Measurements from ENCODE around the gene TMEM269. TPM values are rescaled to one million over a fixed set of nuclear protein-coding genes. Genes with fewer than 3 reads are reported as not detected.

Gene TMEM269
- total RNA-seq, 1 donor from 2014 or later = 0.67 TPM

DNA sequence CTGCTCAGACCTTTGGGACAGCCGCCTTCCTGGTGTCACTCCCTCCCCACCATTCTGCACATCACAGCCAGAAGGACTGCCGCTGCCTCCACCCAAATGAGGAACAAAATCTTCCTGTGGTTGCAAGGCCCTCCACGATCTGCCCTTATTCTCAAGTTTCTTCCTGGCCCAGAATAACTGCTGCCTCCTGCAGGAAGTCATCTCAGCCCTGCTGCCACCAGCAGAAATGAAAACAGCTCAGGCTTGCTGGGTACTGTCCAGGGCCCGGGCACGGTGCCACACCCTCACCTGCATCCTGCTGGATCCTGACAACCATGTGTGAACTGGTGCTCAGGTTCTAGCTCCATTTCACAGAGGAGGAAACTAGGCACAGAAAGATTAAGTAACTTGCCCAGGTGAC lies 47.5 kb upstream of the TMEM269 start:
- no peak overlapping the region for H3K4me3 Mint-ChIP-seq (ENCODE audit: unreplicated experiment)
- no peaks in the 10 kb centered on the region for H3K27me3 Mint-ChIP-seq (ENCODE audit: unreplicated experiment)
- H3K4me1 Mint-ChIP-seq (ENCODE audit: unreplicated experiment) = peaks cover 1% of the 10 kb centered on the region
- H3K36me3 Mint-ChIP-seq (ENCODE audit: unreplicated experiment) = no peaks in the 10 kb centered on the region
- H3K27ac Mint-ChIP-seq (ENCODE audit: unreplicated experiment) = no peak overlapping the region
- peak; percentile 8 for TF ChIP-seq CTCF (IDR thresholded peaks at IDR 0.05)
- no peaks in the 10 kb centered on the region for H3K9me3 Mint-ChIP-seq (ENCODE audit: unreplicated experiment)
- DNase-seq (ENCODE audit: extremely low spot score, unreplicated experiment) = no peak

DNA sequence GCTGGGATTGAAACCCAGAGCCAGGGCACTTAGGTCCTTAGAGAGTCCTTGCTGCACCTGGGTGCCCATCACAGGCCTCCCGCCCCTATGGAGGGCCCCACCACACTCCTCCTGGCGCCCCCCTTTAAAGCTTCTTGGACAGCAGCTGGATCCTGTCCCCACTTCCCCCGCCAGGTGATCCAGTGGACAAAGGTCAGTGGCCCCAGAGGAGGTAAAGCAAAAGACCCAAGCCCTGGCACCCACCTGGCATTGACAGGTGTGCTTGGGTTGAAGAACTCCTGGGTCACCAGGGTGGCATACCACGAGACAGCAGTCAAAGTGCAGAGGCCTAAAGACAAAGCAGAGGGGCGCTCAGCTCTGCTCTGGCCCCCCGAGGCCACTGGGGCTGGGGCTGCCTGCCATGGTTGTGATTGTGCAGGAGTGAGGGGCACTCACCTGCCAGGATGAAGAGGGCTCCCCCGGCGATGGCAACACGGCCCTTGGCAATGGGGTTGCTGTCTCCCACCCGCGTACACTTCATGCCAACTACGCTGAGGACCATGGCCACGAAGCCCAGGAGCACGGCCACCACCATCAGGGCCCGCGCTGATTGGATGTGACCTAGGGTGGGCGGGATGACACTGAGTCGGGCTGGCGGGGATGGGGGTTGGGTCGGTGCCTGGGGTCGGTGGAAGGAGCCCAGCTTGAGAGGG lies 46.7 kb upstream of the TMEM269 start:
- Mint-ChIP-seq H3K27me3 (ENCODE audit: unreplicated experiment) (no peaks in the 10 kb centered on the region), H3K4me3 (ENCODE audit: unreplicated experiment) (no peak overlapping the region), H3K36me3 (ENCODE audit: unreplicated experiment) (no peaks in the 10 kb centered on the region), H3K9me3 (ENCODE audit: unreplicated experiment) (no peaks in the 10 kb centered on the region), H3K4me1 (ENCODE audit: unreplicated experiment) (peaks cover 10% of the 10 kb centered on the region), H3K27ac (ENCODE audit: unreplicated experiment) (no peak overlapping the region)
- TF ChIP-seq CTCF (IDR thresholded peaks at IDR 0.05) = no peak
- DNase-seq (ENCODE audit: extremely low spot score, unreplicated experiment) = no peak

- Mint-ChIP-seq H3K4me1 (ENCODE audit: unreplicated experiment) (peaks cover 16% of the 10 kb centered on the region), H3K9me3 (ENCODE audit: unreplicated experiment) (no peaks in the 10 kb centered on the region), H3K36me3 (ENCODE audit: unreplicated experiment) (no peaks in the 10 kb centered on the region), H3K27ac (ENCODE audit: unreplicated experiment) (no peak overlapping the region), H3K27me3 (ENCODE audit: unreplicated experiment) (no peaks in the 10 kb centered on the region), H3K4me3 (ENCODE audit: unreplicated experiment) (no peak overlapping the region)
- TF ChIP-seq CTCF (IDR thresholded peaks at IDR 0.05) = no peak
- no peak for DNase-seq (ENCODE audit: extremely low spot score, unreplicated experiment)
These were observed 46.0 kb upstream of the TMEM269 start for GRCh38 chr1:42738678-42739226.

DNA sequence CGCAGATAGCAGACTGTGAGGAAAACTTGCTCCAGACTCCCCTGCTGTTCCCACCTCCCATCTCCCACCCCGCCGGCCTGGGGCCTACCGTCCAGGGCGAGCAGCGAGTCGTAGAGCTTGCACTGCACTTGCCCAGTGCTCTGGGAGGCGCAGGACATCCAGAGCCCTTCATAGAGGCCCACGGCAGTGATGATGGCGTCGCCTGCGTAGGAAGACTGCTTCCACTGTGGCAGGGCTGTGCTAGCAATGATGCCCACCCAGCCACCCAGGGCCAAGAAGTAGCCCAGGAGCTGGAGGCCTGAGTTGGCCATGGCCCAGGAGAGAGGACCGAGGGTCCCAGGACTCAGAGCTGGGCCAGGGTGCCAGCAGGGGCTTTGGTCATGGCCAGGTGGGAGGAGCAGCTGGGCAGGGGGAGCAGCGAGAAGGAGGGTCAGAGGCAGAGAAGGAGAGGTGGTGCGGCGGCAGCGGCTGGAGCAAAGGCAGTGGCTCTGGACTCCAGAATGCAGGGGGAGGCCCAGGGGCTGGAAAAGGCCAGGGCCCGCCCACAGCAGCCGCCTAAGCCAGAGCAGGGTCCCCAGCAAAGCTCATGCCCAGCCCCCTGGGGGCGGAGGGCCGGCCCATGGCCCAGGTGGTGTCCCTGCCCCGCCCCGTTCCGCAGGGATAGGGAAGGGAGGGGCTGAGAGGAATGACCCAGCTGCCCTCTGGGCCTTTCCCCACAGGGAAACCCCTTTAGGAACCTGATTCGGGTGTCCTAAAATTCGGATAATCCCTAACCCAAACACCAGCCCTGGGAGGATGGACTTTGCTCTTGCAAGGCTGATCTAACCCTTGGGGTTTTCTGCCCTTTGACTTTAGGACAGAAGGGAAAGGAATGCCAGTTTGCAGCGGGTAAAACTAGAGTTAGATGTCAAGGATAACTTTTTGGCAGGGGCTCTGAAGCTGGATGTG lies 44.8 kb upstream of the TMEM269 start, which contains the start of gene CLDN19:
CLDN19 (minus strand) TSS at position 484 of the 948 bp plus-strand sequence; CDS start at position 311, 173 bp downstream.
- no peak for DNase-seq (ENCODE audit: extremely low spot score, unreplicated experiment)
- TF ChIP-seq CTCF (IDR thresholded peaks at IDR 0.05) = no peak
- H3K4me3 Mint-ChIP-seq (ENCODE audit: unreplicated experiment) = no peak within 1 kb of the TSS

More for the DNA sequence above, 44.8 kb upstream of the TMEM269 start, which contains the start of gene CLDN19:
- Mint-ChIP-seq H3K4me1 (ENCODE audit: unreplicated experiment) (peaks cover 21% of the 10 kb centered on the region), H3K27ac (ENCODE audit: unreplicated experiment) (no peak within 1 kb of the TSS), H3K27me3 (ENCODE audit: unreplicated experiment) (no peaks in the 10 kb centered on the region), H3K9me3 (ENCODE audit: unreplicated experiment) (no peaks in the 10 kb centered on the region), H3K36me3 (ENCODE audit: unreplicated experiment) (no peaks in the 10 kb centered on the region)

Data from osteocyte (in vitro differentiated cells).